H7 (cell line): Measurements from ENCODE around the gene DHRS2. TPM values are rescaled to one million over a fixed set of nuclear protein-coding genes. Genes with fewer than 3 reads are reported as not detected.

ENCODE experiments used
- DNase-seq: peaks from one replicate; pipeline ENCODE4 v3.0.0; 2012
- H3K27me3 ChIP-seq: 2 replicates; pipeline ENCODE4 v1.6.0; 2011; ENCODE audit warnings: mild to moderate bottlenecking, low read length; ENCODE audit not compliant: control insufficient read depth, insufficient read depth
- H3K36me3 ChIP-seq: replicated peaks from 2 replicates; pipeline ENCODE4 v1.5.1; 2011; ENCODE audit warnings: low read length; ENCODE audit not compliant: control insufficient read depth, insufficient read depth
- H3K4me3 ChIP-seq: 2 replicates; pipeline ENCODE4 v1.5.1; 2011; ENCODE audit warnings: low read depth, mild to moderate bottlenecking, control low read depth, low read length, moderate library complexity; ENCODE audit not compliant: insufficient read depth
- total RNA-seq: library from RNA; depleted of rRNA; stranded (reverse); fragments of >200 nt; shearing (Covaris generic); gene quantifications from 2 replicates; pipeline ENCODE4 v1.2.3, GENCODE V29; 2014; rRNA removed

Gene DHRS2
- total RNA-seq, 1 experiment from 2014 or later: 1.1 TPM

GRCh38 chr14:23694085-23694948 lies 58.2 kb downstream of the DHRS2 start:
- Histone ChIP-seq H3K36me3 (no peaks in the 10 kb centered on the region), H3K27me3 (no peaks in the 10 kb centered on the region), H3K4me3 (no peak overlapping the region)
- DNase-seq: peak; percentile 11

Other genes with a start within 250 kb of the DHRS2 start
- 0.03 TPM in 1 of 2 replicates, not detected in the other for gene MYH6, start 228.1 kb upstream of the DHRS2 start, total RNA-seq
- not detected in 2 replicates for gene MYH7, start 200.7 kb upstream of the DHRS2 start, total RNA-seq
- gene NGDN, start 166.7 kb upstream of the DHRS2 start, total RNA-seq: 58.1 and 62.8 TPM in 2 replicates
- gene ZFHX2, start 84.6 kb upstream of the DHRS2 start, total RNA-seq: 2.2 and 3.4 TPM in 2 replicates
- gene THTPA, start 80.1 kb upstream of the DHRS2 start, total RNA-seq: 12.1 and 14.0 TPM in 2 replicates
- 83.3 and 94.9 TPM in 2 replicates for gene AP1G2, start 68.6 kb upstream of the DHRS2 start, total RNA-seq
- gene JPH4, start 57.6 kb upstream of the DHRS2 start, total RNA-seq: 1.4 and 2.0 TPM in 2 replicates